GM13977 (cell line): Measurements from ENCODE around the gene MRPL17.

Experiments
- DNase-seq: peaks from one replicate; pipeline ENCODE4 v3.0.0; 2012; ENCODE audit warnings: low spot score
- in situ Hi-C: fragments of 300-500 bp; cut with MboI; formaldehyde crosslinking; loops from one replicate; pipeline ENCODE4 v1.12.0; 2022; ENCODE audit warnings: low sequenced_read_pairs, low pct_unique_long_range_greater_than_20kb, mixed read lengths, inconsistent platforms; ENCODE audit not compliant: unreplicated experiment
- TF ChIP-seq, protein P1 (sequence below): IDR thresholded peaks from 2 replicates; pipeline ENCODE4 v1.5.1; 2012; ENCODE audit warnings: mild to moderate bottlenecking, control low read depth; ENCODE audit not compliant: insufficient read depth; ENCODE audit errors: extremely low read depth, missing control alignments

MRPL17 gene

DNA sequence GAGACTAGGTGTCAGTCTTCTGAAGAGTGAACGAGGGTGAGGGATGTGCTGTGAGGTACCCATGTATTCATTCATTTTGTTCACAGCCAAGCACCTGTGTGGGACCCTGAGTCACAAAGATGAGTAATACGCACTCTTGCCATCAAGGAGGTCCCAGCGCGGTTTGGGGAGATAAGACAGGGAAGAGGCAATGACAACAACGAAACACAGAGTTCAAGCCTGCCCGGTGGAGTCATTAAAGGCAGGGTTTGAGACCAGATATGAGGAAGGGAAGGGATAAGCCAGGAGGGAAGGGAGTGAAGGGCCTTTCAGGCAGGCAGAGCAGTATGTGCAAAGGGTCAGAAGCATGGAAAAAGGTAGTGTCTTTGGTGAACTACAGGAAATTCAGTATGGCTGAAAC is 32.2 kb downstream of the MRPL17 start:
- DNase-seq, result peak; percentile 5
- in situ Hi-C loops, result no loop called here
- TF ChIP-seq, protein P1, sequence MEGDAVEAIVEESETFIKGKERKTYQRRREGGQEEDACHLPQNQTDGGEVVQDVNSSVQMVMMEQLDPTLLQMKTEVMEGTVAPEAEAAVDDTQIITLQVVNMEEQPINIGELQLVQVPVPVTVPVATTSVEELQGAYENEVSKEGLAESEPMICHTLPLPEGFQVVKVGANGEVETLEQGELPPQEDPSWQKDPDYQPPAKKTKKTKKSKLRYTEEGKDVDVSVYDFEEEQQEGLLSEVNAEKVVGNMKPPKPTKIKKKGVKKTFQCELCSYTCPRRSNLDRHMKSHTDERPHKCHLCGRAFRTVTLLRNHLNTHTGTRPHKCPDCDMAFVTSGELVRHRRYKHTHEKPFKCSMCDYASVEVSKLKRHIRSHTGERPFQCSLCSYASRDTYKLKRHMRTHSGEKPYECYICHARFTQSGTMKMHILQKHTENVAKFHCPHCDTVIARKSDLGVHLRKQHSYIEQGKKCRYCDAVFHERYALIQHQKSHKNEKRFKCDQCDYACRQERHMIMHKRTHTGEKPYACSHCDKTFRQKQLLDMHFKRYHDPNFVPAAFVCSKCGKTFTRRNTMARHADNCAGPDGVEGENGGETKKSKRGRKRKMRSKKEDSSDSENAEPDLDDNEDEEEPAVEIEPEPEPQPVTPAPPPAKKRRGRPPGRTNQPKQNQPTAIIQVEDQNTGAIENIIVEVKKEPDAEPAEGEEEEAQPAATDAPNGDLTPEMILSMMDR, result no peak

DNA sequence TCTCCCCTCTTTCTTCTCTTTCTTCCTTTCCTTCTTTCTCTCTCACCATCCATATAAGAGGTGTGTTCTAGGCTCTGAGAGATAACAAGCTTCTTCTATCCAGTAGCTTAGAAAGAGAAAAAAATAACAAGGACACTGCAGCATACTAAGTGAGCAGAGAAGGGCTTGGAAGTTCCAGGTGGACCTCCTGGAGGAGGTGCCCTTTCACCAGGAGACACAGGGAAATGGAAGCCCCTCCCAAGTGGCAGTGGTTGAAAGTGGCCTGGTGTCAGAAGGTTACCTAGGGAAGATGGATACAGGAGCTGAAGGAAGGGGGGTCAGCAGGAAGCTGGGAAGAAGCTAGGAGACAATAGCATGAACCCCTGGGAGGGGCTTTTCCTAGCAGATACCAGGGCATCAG is 33.0 kb downstream of the MRPL17 start:
- TF ChIP-seq, protein P1, result no peak
- in situ Hi-C loops, result no loop called here
- DNase-seq, result no peak

DNA sequence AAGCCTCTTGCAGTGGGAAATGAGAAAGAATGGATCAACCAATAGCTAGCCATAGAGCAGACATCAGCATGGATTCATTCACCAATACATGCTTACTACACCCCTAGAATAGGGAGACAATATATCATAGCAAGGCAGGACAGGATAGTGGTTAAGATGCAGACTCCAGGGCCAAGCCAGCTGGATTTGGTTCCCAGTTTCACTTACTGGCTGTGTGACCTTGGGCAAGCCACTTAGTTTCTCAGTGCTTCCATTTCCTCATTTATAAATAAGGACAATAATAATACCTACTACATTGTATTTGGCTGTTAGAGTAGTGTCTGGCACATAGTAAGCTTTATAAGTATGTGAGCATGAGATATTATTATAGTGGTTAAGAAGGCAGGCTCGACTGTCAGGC is 34.6 kb downstream of the MRPL17 start:
- TF ChIP-seq, protein P1, result no peak
- in situ Hi-C loops, result no loop called here
- no peak for DNase-seq

DNA sequence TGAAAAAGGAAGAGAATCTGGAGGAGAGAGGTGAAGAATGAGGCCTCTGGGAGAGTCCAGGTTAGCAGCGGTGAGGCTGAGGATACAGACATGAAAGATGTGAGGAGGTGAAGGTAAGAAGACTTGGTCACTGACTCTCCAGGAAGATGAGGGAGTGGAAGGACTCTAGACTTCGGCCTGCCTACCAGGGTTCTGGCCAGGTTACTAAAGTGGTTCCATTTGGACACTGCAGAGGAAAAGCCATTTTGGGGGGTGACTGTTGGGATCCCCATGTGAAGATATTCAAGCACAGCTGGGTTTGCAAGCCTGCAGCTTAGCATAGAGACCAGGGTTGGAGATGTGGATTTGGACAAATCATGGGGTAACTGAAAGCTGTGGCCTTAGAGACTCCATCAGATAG is 35.3 kb downstream of the MRPL17 start:
- in situ Hi-C loops, result no loop called here
- no peak for DNase-seq
- TF ChIP-seq, protein P1, result no peak

DNA sequence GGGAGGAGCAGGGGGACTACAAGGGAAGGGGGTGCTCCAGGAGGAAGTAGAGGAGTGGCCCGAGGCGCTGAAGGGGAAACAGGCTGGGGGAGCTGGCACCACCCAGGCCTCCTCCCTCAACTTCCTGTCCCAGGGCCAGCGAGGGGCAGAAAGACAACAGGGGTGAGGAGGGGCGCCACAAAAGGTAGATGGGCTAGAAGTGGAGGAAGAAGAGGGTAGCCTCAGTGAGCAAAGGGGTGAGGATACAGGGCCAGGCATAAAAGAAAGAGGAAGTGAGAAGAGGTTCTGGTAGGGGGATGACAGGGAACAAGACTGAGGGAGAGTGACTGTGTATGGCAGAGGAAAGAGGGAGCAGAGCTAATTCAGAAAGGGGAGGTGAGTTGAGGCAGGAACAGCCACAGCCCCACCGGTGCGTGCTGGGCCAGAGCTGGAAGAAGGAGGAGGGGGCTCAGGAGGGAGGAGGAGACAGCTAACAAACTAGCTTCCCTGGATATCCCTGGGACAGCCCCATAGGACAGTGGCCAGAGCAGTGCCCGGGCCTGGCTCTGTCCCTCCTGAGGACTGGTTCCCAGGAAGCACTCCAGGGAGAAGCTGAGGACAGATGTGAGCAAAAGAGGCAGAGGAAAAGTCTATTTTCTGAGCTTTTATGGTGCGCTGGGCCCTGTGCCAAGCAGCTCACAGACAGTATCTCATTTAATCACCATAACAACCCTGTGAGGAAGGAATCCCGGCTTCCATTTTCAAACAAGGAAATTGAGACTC is 36.0 kb downstream of the MRPL17 start:
- TF ChIP-seq, protein P1, result no peak
- in situ Hi-C loops, result no loop called here
- peak; percentile 69 for DNase-seq

DNA sequence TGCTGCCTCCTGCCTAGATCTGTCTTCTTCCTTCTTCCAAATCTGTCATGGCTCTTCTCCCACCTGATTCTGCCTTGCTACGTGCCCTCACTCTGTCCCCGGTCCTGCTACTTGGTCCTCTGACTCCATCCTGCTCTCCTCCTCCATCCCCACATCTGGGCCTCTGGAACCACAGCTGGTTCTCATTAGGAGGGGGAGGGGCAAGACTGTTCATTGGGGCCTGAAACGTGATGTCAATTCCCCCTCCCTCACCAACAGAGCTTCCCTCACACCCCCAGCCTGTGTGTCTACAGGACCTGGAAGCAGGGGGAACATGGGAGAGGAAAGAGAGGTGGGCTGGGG is 36.6 kb downstream of the MRPL17 start:
- in situ Hi-C loops, result no loop called here
- TF ChIP-seq, protein P1, result no peak
- DNase-seq, result no peak

DNA sequence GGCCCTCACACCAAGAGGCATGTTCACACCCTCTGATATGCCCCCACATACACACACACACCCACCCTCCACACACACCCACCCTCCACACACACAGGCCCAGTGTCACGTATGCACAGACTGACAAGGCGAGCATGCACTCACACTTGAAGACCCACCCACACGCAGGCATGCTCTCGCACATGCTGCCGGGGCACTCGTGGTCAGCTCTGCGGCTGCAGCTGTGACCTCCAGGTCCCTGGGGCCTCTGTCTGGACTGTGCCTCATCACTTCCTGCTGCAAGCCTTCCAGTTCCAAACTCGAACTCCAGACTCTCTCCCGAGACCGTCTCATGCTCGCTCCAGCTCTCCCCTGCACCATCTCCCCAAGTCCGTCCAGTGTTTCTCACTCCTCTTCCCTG is 37.1 kb downstream of the MRPL17 start:
- TF ChIP-seq, protein P1, result no peak
- no peak for DNase-seq
- in situ Hi-C loops, result no loop called here
